Muscle of back (tissue), 13 donors: ENCODE measurements around the gene FAM13C. TPM values are rescaled to one million over a fixed set of nuclear protein-coding genes. Genes with fewer than 3 reads are reported as not detected.
"Not testable (repeated sequence)": the region's sequence is repeated elsewhere in the genome, so short reads cannot be mapped to it uniquely, and the experiment has no call there.

Experiments
- DNase-seq, 3 donors: peaks; one replicate each; pipeline versions ENCODE4 v3.0.0 to v3.0.0-alpha.2; 2013
- long read RNA-seq, 9 donors: transcript quantifications; one replicate each; lab custom pipeline, GENCODE V29; 2026
- polyA plus RNA-seq, 10 donors: library from polyadenylated mRNA; unstranded; fragments of 120-200 nt; gene quantifications; one replicate each; pipeline ENCODE4 v1.2.1, GENCODE V29; 2013; ENCODE audit not compliant: insufficient read length in 10 of 10

FAM13C gene
- 10 to 100 TPM; 27.4 to 41.2 (median 32.1) TPM for polyA plus RNA-seq
- long read RNA-seq, donor 1, partial matches to known transcripts, result 0 of 4 reads
- long read RNA-seq, donor 1, other reads (novel, unspliced or antisense), result 0 of 4 reads
- long read RNA-seq, donor 2, partial matches to known transcripts, result 0 of 1 reads
- long read RNA-seq, donor 2, other reads (novel, unspliced or antisense), result 0 of 1 reads
- long read RNA-seq, donor 3, result 0 reads
- long read RNA-seq, donor 4, partial matches to known transcripts, result 0 of 1 reads
- long read RNA-seq, donor 4, other reads (novel, unspliced or antisense), result 0 of 1 reads
- long read RNA-seq, donor 5, partial matches to known transcripts, result 0 of 3 reads
- long read RNA-seq, donor 5, other reads (novel, unspliced or antisense), result 0 of 3 reads
- long read RNA-seq, donor 6, partial matches to known transcripts, result 0 of 4 reads
- long read RNA-seq, donor 6, other reads (novel, unspliced or antisense), result 0 of 4 reads
- long read RNA-seq, donor 7, partial matches to known transcripts, result 0 of 4 reads
- long read RNA-seq, donor 7, other reads (novel, unspliced or antisense), result 0 of 4 reads
- long read RNA-seq, donor 8, partial matches to known transcripts, result 0 of 2 reads
- long read RNA-seq, donor 8, other reads (novel, unspliced or antisense), result 0 of 2 reads
- long read RNA-seq, donor 9, result 0 reads

GRCh38 chr10:59362144-59362958 is at the start of gene FAM13C:
Gene FAM13C (minus strand): TSS chr10:59362549. CDS start chr10:59362460, 89 bp downstream.
- peak; percentile 54 to 89 (median 69) for DNase-seq

DNA sequence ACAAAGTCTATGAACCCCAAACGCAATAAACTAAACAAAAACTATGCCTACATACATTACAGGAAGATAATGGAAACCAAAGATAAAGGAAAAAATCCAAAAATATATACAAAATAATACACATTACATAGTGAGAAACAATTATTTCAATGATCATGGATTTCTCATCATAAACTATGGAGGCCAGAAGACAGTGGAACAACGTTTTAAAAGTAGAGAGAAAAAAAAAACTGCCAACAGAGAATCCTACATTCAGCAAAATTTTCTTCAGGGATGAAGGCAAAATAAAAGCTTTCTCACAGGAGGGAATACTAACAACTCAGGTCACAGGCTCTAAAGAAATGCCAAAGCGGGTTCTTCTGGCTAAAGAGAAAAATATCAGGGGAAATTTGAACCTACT is 42.9 kb upstream of the FAM13C start:
- DNase-seq, result no peak

- no peak for DNase-seq
Observed at GRCh38 chr10:59400214-59400613, 37.9 kb upstream of the FAM13C start.

- DNase-seq, result not testable (repeated sequence)
Observed at GRCh38 chr10:59399329-59399728, 37.0 kb upstream of the FAM13C start.

DNA sequence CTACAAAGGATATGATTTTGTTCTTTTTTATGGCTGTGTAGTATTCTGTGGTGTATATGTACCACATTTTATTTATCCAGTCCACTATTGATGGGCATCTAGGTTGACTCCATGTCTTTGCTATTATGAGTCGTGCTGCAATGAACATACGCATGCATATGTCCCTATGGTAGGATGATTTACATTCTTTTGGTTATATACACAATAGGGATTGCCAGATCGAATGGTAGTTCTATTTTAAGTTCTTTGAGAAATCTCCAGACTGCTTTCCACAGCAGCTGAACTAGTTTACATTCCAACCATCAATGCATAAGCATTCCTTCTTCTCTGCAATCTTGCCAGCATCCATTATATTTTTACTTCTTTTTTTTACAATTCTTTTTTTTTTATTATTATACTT is 35.6 kb upstream of the FAM13C start:
- DNase-seq, result no peak

DNA sequence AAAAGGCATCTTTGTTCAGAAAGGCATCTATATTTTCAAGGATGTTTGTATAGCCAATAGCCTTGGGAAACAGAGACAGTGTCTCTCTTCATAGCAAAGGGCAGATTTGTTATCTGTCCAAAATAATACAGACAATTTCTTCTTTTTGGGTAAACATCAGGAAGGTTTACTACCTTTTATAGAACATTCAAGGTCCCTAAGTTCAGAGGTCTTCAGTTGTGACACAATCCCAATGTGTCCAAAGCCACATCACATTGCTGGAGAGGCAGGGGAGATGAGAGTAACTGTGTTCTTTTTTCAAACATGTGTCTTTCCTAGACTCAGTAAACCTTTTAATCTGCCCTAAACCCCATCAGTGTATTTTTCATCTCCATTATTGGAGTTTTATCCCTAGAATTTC is 33.6 kb upstream of the FAM13C start:
- DNase-seq, result no peak

- no peak for DNase-seq
Observed at GRCh38 chr10:59393349-59393748, 31.0 kb upstream of the FAM13C start.

DNA sequence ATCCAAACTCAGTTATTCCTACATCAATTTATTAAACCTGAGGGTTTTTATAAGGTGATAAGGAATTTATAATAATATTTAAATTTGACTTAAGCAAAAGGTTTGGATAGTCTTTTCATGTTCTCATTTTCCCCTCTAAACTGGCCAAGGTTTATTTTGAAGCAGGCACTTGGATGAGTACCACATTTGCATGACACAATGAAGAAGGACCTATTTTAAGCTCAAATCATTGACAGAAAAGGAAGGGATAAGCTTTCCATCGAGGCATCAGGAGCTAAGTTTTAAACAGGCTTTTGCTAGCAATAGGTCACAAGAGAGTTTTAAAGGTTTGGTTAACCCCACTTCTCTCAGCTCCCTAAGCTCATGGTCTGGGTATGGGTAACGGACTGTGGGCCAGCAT is 28.7 kb upstream of the FAM13C start:
- DNase-seq, result no peak

GRCh38 chr10:59388671-59388976 is 26.3 kb upstream of the FAM13C start:
- no peak for DNase-seq

- peak in 1 of 3 donors; percentile 71 for DNase-seq
Observed at GRCh38 chr10:59387951-59388670, 25.8 kb upstream of the FAM13C start.

GRCh38 chr10:59384761-59385160 is 22.4 kb upstream of the FAM13C start:
- no peak for DNase-seq

DNA sequence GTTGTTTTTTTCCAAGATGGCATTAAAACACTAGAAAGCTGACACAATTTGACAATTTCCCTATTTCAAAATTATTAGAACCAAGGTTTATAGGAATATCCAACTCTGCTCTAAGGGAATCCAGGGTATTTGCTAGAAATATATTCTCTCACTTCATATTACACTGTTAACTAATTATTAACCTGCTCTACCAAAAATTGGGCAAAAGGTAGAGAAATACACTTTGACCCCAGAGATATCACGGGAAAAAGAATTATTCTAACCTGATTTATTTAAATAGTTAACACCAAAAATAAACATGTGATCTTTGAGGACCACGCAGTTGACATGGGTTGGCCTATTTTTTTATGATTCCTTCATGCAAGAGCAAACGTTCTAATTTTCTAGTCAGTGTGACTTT is 21.6 kb upstream of the FAM13C start:
- DNase-seq, result no peak

DNA sequence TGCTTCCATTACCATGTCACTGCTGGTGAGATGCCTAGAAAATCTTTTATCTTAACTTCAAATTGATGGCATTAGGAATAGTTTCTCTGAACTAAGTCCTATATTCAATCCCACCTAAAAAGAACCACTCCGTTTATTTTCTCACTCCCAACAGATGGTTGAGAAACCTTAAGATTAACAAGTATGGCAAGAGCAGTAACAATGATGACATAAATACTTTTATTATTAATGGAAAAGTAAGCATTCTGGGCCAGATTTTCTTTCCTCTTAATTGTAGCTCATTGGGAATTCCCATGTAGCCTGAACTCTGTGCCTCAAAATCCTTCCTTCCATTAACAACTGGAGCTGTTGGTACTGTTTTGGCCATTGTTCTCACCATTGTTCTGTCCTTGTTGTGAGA is 21.1 kb upstream of the FAM13C start:
- no peak for DNase-seq

DNA sequence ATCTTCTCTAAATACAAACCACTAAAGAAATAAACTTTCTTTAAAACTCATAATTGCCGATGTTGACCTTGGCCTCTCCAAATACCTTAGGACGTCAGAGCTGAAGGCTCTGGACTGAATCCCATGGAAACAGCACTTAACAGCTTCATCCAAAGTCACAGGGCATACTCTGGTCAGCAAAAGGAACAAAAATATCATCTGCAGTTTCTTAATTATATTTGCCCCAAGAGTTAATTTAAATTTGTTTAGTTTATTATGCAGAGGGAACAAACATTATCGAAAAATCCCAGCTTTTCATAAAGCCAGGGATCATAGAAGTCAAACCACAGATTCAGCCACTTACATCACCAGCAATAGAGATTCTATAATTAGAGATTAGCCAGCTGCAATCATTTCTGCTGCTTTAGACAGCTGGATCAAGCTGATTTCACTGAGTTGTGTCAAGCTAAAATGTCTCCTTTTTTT is 20.5 kb upstream of the FAM13C start:
- no peak for DNase-seq

DNA sequence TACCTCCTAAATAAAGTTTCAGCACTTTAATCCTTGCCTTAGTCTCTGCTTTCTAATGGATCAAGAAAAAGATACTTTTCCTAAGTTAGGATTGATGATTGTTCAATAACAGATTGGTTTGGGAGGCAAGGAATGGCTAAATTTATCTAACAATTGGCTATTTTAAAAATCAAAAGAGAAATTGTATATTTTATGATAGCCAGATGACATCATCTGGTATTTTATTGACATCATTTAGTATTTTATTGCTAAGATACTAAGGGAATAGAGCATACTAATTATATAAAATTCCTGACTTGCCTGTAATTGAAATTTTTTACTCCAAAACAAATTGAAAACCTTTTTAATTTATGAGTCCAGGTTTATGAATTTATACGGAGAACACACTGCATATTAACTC is 19.3 kb upstream of the FAM13C start:
- DNase-seq, result no peak

DNA sequence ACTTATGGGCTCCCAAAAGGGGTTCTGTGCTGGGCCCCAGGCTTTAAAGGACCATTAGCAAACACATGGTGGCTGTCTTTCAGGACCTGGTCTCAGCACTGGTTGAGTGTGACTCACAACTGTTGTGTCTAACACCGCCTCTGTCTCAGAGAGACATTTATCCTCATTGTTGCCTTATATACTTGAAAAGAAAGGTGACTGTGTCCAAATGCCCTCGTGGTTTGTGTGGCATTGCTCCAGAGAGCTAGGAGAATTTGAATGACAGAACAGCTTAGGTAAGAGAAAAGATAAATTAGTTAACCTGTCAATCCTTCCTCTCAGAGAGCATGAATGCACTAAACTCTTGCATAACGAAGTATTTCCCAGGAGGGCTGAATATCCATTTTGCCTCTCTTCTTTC is 14.5 kb upstream of the FAM13C start:
- no peak for DNase-seq

DNA sequence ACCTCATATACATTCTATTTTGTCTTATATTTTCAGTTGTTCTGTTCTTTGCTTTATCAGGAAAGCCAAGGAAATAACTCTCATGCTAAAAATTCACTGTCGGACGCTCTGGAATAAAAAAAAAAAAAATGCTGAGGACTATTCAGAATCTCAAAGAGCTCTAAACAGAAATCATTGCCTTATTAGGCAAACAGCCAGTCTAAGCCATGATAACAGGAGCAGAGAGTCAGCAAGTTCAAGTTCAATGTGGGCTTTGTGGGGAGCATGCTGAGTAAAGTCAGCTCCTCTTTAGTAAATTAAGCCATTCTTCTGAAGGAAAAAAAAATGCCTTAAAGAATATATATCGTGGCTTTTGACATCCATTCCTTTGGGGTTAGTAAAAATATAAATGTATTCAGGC is 13.6 kb upstream of the FAM13C start:
- DNase-seq, result no peak

- no peak for DNase-seq
Observed at GRCh38 chr10:59374916-59375315, 12.6 kb upstream of the FAM13C start.

DNA sequence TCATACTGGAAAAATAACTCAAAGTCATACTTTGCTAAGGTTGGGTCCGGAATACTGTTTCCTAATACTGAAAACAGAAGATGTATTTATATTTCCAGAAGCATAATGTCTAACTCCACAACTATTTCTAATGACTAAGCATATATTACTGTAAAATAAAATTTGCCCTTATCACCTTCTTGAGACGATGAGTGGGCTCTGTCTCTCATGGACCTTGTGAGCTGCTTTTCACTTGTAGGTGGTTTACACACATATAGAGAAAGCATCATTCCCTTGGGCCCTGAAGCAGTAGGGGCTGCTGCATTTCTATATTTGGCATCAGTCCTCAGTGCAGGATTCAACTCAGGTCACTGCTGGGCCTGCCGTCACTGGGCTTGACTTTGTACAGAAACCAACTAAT is 10.7 kb upstream of the FAM13C start:
- DNase-seq, result no peak

GRCh38 chr10:59372543-59372942 is 10.2 kb upstream of the FAM13C start:
- no peak for DNase-seq

DNA sequence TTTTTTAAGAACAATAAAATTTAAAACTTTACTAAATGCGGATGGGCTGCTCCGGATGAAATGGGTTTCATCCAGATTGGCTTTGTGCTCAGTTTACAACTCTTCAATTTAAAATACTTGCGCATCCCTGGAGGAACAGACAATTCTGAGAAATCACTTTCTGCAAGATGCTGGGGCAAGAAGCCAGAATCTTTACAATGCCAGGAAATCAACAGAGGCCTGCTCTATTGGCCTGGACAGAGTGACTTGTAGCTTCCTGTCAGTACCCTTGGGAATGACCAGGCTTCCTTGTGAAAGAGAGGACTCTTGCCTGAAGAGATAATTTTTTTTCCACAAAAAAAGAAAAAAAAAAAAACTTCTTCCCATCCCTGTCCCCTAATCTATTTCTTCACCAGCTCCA is 3.9 kb upstream of the FAM13C start:
- DNase-seq, result peak; percentile 58 to 95 (median 88)

DNA sequence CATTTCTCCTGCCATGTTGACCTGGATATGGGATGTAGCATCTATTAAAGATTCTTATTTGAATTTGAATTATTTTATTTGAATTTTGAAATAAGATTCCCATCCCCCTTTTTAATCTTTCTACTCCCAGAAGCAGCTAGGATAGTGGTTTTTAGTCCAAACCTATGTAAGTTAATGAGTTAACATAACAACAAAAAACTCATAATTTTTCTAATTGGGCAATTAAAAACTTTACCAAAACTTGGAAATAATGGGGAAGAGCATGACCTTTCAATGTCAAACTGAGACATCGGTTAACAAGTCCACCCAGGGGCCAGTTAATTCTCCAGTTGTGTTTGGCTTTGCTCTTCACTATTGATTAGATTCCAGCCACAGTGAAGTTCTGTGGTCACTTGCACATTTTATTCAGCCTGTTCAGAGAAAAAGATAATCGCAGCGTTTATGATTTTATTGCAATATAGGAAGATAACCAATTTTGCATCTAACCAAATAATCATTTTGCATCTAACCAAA is 1.2 kb upstream of the FAM13C start:
- DNase-seq, result no peak
